Uterus (tissue), 2 donors: ENCODE results near the gene JPH3.

ENCODE experiments used
- POLR2A ChIP-seq, 2 donors: fragments of 450-650 bp; IDR thresholded peaks; one replicate each; pipeline ENCODE4 v1.6.1; 2016; ENCODE audit warnings: antibody characterized with exemption in 2 of 2, mild to moderate bottlenecking in 1 of 2, moderate library complexity in 1 of 2
- TF ChIP-seq, protein P1 (sequence below), 4 experiments: fragments of 200-600 bp in 2 of 4; fragments of 450-650 bp in 2 of 4; sonication (generic) in 2 of 4; IDR thresholded peaks; one replicate each; pipeline ENCODE4 v1.5.1; 2016 to 2019; ENCODE audit warnings: antibody characterized with exemption in 4 of 4, mild to moderate bottlenecking in 2 of 4, moderate library complexity in 1 of 4

DNA sequence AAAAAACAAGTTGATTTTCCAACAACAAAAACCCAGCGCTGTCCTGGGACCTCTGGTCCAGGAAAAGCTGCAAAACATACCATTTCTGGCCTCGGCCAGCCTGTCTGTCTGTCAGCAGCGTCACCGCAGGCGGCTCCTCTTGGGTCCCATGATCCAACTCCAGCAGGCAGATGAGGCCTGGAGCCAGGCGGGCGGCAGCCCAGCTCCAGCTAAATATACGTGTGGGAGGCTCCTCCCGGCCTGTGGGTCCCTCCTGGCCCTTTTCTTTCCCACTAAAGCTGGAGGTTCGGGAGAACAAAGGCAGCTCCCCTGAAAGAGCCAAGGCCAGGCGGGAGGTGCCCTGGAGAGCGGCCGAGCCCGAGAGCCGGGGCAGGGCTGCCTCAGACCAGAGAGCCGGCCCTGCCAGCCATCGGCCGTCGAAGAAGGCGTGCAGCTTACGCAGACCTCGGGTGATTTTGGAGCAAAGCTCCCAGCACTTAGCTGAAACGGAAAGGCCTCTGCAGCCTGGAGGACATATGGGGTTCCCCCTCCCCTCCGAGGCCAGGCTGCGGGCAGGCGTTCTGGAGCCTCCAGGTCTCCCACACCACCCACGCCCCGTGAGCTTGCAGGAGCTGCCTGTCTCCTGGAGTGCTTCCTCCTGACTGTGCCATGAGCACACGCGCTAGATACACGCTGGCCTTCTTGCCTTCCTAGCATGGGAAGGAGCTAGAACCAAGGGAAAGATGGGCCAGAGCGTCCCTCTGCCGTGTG is 19.9 kb upstream of the JPH3 start:
- no peak for TF ChIP-seq POLR2A (IDR thresholded peaks at IDR 0.05)
- TF ChIP-seq, protein P1, sequence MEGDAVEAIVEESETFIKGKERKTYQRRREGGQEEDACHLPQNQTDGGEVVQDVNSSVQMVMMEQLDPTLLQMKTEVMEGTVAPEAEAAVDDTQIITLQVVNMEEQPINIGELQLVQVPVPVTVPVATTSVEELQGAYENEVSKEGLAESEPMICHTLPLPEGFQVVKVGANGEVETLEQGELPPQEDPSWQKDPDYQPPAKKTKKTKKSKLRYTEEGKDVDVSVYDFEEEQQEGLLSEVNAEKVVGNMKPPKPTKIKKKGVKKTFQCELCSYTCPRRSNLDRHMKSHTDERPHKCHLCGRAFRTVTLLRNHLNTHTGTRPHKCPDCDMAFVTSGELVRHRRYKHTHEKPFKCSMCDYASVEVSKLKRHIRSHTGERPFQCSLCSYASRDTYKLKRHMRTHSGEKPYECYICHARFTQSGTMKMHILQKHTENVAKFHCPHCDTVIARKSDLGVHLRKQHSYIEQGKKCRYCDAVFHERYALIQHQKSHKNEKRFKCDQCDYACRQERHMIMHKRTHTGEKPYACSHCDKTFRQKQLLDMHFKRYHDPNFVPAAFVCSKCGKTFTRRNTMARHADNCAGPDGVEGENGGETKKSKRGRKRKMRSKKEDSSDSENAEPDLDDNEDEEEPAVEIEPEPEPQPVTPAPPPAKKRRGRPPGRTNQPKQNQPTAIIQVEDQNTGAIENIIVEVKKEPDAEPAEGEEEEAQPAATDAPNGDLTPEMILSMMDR (IDR thresholded peaks at IDR 0.05), result no peak
